ENCODE results near the gene DNAH11.

DNAH11 gene

DNA sequence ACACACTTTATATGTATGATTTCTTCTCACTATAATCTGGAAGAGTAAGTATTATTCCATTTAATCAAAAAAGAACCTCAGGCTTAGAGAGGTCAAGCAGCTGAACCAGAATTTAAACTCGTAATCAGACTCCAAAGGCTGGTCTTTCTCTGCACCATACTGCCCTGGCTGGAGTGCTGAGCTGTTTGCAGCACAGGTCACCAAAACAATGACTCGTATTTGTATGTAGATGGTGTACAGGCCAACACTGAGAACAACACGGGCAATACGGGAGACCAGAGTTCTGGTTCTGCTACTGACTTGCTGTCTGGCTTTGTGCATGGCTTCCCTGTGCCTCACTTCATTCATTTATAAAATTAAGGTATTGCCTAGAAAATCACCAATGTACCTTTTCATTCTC is 344.9 kb downstream of the DNAH11 start:
- no peak for DNase-seq (ENCODE audit: low read depth, low spot score)
- CTCF ChIA-PET, result no interaction called here
- H3K4me3 ChIP-seq (ENCODE audit: low read depth, low read length), result no peak overlapping the region
- no peak for TF ChIP-seq CTCF (IDR thresholded peaks at IDR 0.05; ENCODE audit: insufficient read depth, low read length, missing control alignments)
- POLR2A ChIA-PET, result no interaction called here

- no peak for TF ChIP-seq CTCF (IDR thresholded peaks at IDR 0.05; ENCODE audit: insufficient read depth, low read length, missing control alignments)
- POLR2A ChIA-PET, result no interaction called here
- H3K4me3 ChIP-seq (ENCODE audit: low read depth, low read length), result no peak overlapping the region
- DNase-seq (ENCODE audit: low read depth, low spot score), result no peak
- CTCF ChIA-PET, result no interaction called here
These were observed 348.5 kb downstream of the DNAH11 start for GRCh38 chr7:21891291-21891690.

GRCh38 chr7:21893401-21893800 is 350.6 kb downstream of the DNAH11 start:
- CTCF ChIA-PET, result no interaction called here
- DNase-seq (ENCODE audit: low read depth, low spot score), result no peak
- POLR2A ChIA-PET, result no interaction called here
- H3K4me3 ChIP-seq (ENCODE audit: low read depth, low read length), result no peak overlapping the region
- no peak for TF ChIP-seq CTCF (IDR thresholded peaks at IDR 0.05; ENCODE audit: insufficient read depth, low read length, missing control alignments)

- TF ChIP-seq CTCF (IDR thresholded peaks at IDR 0.05; ENCODE audit: insufficient read depth, low read length, missing control alignments), result no peak
- H3K4me3 ChIP-seq (ENCODE audit: low read depth, low read length), result no peak overlapping the region
- ChIA-PET POLR2A (no interaction called here), CTCF (no interaction called here)
- no peak for DNase-seq (ENCODE audit: low read depth, low spot score)
These were observed 355.6 kb downstream of the DNAH11 start for GRCh38 chr7:21898265-21898930.

GRCh38 chr7:21902240-21902639 is 359.4 kb downstream of the DNAH11 start:
- ChIA-PET CTCF (no interaction called here), POLR2A (no interaction called here)
- peak; percentile 60 for DNase-seq (ENCODE audit: low read depth, low spot score)

More at GRCh38 chr7:21902240-21902639, 359.4 kb downstream of the DNAH11 start:
- no peak for TF ChIP-seq CTCF (IDR thresholded peaks at IDR 0.05; ENCODE audit: insufficient read depth, low read length, missing control alignments)
- no peak overlapping the region for H3K4me3 ChIP-seq (ENCODE audit: low read depth, low read length)
